ENCODE results near the gene EMX2. TPM values are rescaled to one million over a fixed set of nuclear protein-coding genes. Genes with fewer than 3 reads are reported as not detected.

Gene EMX2
- total and polyA plus RNA-seq, 2 of the 13 experiments (the other 11 are each of a cell fraction or from before 2014, with no cell fraction given), result not detected

- Histone ChIP-seq H3K27me3 (ENCODE audit: control insufficient read depth in 1 of 2, insufficient read depth in 2 of 2, low read length in 2 of 2) (peaks cover 7 to 82% of the 10 kb centered on the region in 2 experiments; a peak in 4 of 5 replicates), H3K27ac (ENCODE audit: extremely low read length, insufficient read depth, low read length) (no peak overlapping the region), H3K4me3 (replicated peaks in 1 of 3; ENCODE audit: insufficient read depth in 1 of 3, low read depth in 2 of 3, low read length in 3 of 3) (no peak overlapping the region), H4K20me1 (ENCODE audit: insufficient read depth, low read length) (no peaks in the 10 kb centered on the region), H3K9me3 (ENCODE audit: low read length) (no peaks in the 10 kb centered on the region), H3K79me2 (ENCODE audit: insufficient read depth, low read length) (no peaks in the 10 kb centered on the region), H3K4me1 (ENCODE audit: insufficient read depth, low read length) (no peaks in the 10 kb centered on the region), H3K9ac (ENCODE audit: insufficient read depth, low read depth, low read length) (no peak overlapping the region), H2AFZ (ENCODE audit: low read length) (no peak overlapping the region), H3K36me3 (replicated peaks in 1 of 2; ENCODE audit: control insufficient read depth in 1 of 2, insufficient read depth in 2 of 2, low read length in 2 of 2) (no peaks in the 10 kb centered on the region), H3K4me2 (ENCODE audit: low read depth, low read length) (no peak overlapping the region)
- CTCF ChIA-PET (ENCODE audit: low intra/inter-chr PET ratio, low total read pairs), result no interaction called here
- POLR2A ChIA-PET, result no interaction called here
- in situ Hi-C loops (cut with HindIII; ENCODE audit: extremely low pct_ligation_motif_present, low pct_unique_long_range_greater_than_20kb) (no loop called here), intact Hi-C loops (cut with micrococcal nuclease; ENCODE audit: unreplicated experiment) (no loop called here)
- 56% methylated on average over 4 of the region's 13 CpGs for WGBS (ENCODE audit: low lambda C conversion rate)
- DNase-seq (ENCODE audit: low spot score), result no peak
- BruUV-seq (replicated peaks), result no TSS peak
- TF ChIP-seq ZNF34 (CRISPR knock-in tag; IDR thresholded peaks at IDR 0.05; ENCODE audit: borderline replicate concordance), result no peak
- no peak for TF ChIP-seq PAX8 (CRISPR knock-in tag; IDR thresholded peaks at IDR 0.05; ENCODE audit: borderline replicate concordance)
- no peak for TF ChIP-seq GFI1 (CRISPR knock-in tag; IDR thresholded peaks at IDR 0.05; ENCODE audit: borderline replicate concordance)
- no peak for TF ChIP-seq ZNF598 (CRISPR knock-in tag; IDR thresholded peaks at IDR 0.05; ENCODE audit: borderline replicate concordance)
- no peak for TF ChIP-seq KAT2B (IDR thresholded peaks at IDR 0.05; ENCODE audit: borderline replicate concordance, low read depth, low read length)
- no peak for TF ChIP-seq ZNF792 (CRISPR knock-in tag; IDR thresholded peaks at IDR 0.05)
- no peak for TF ChIP-seq HOXA5 (CRISPR knock-in tag; IDR thresholded peaks at IDR 0.05)
- TF ChIP-seq SNAPC2 (CRISPR knock-in tag; IDR thresholded peaks at IDR 0.05), result no peak
- TF ChIP-seq MXD3 (CRISPR knock-in tag; IDR thresholded peaks at IDR 0.05), result no peak
- TF ChIP-seq GATAD2A (CRISPR knock-in tag; IDR thresholded peaks at IDR 0.05), result no peak
- no peak for TF ChIP-seq ZNF572 (CRISPR knock-in tag; IDR thresholded peaks at IDR 0.05)
- TF ChIP-seq ZNF780A (CRISPR knock-in tag; IDR thresholded peaks at IDR 0.05), result no peak
- TF ChIP-seq MBD4 (IDR thresholded peaks at IDR 0.05; ENCODE audit: borderline replicate concordance, low read length), result no peak
- no peak for TF ChIP-seq KDM1A (CRISPR knock-in tag; IDR thresholded peaks at IDR 0.05)
- no peak for ATAC-seq
- FAIRE-seq, result no peak
These were observed 10.2 kb downstream of the EMX2 start for GRCh38 chr10:117552701-117553141.
